Measurements from ENCODE around the gene CCDC180.

DNA sequence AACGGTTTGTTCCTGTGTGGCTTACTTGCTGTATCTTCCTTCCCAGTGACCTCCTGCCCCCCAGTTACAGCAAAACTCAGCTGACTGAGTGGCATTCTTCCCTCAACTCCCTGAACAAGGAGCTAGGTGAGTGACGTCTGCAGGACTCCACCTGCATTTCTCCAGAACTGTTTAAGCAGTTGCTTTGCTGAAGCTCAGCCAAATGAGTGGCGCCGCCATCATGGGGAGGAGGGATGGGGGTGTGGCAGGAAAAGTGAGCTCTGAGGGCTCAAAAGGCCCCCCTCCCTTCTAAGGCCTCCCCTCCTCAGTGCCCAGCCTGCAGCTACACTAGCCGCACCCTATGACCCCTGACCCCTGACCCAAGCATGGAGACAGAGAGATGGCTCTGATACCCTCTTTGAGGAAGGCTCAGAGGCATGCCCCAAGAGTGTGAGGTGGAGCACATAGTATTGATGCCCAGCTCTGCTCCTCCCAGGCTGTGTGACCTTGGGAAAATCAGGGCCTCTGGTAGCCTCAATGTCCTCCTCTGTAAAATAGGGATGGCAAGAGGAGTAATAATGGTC is 12.7 kb downstream of the CCDC180 start:
- TF ChIP-seq, protein P1, sequence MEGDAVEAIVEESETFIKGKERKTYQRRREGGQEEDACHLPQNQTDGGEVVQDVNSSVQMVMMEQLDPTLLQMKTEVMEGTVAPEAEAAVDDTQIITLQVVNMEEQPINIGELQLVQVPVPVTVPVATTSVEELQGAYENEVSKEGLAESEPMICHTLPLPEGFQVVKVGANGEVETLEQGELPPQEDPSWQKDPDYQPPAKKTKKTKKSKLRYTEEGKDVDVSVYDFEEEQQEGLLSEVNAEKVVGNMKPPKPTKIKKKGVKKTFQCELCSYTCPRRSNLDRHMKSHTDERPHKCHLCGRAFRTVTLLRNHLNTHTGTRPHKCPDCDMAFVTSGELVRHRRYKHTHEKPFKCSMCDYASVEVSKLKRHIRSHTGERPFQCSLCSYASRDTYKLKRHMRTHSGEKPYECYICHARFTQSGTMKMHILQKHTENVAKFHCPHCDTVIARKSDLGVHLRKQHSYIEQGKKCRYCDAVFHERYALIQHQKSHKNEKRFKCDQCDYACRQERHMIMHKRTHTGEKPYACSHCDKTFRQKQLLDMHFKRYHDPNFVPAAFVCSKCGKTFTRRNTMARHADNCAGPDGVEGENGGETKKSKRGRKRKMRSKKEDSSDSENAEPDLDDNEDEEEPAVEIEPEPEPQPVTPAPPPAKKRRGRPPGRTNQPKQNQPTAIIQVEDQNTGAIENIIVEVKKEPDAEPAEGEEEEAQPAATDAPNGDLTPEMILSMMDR (conservative IDR thresholded peaks at IDR 0.05; ENCODE audit: low read depth, low read length): no peak
- TF ChIP-seq EZH2 (IDR thresholded peaks at IDR 0.05; ENCODE audit: borderline replicate concordance, low read depth, low read length, poor library complexity, severe bottlenecking): no peak
